K562 (cell line): ENCODE results near the gene FHIT. TPM values are rescaled to one million over a fixed set of nuclear protein-coding genes. Genes with fewer than 3 reads are reported as not detected.

Source experiments
- ATAC-seq: fragments of 200-7000 bp; cut with Tn5 transposase; 3 replicates; pipeline ENCODE4 v1.9.1; 2020; ENCODE audit warnings: moderate library complexity
- BruUV-seq: library from RNA; stranded (reverse); fragments of 400-500 nt; replicated peaks from 2 replicates; lab custom pipeline; 2021; lab: Mats Ljungman, UMichigan
- CTCF ChIA-PET: fragments of 300-600 bp; formaldehyde crosslinking; extraction: SDS; loops from one replicate; lab custom pipeline; 2021; ENCODE audit warnings: low intra/inter-chr PET ratio; lab: Yijun Ruan, JAX
- POLR2A ChIA-PET: fragments of 300-600, 350-650 bp; sonication (Branson Sonifier 250); formaldehyde crosslinking; extraction: SDS; loops from one replicate; lab custom pipeline; 2021; ENCODE audit warnings: antibody characterized with exemption, inconsistent platforms; lab: Yijun Ruan, JAX
- DNase-seq, 4 experiments: peaks; one replicate each; pipeline versions ENCODE4 v3.0.0 to v3.0.0-alpha.2; 2011 to 2018; ENCODE audit warnings: low spot score in 3 of 4, mixed read lengths in 3 of 4; ENCODE audit errors: extremely low read depth in 1 of 4
- FAIRE-seq: peaks from 2 replicates; lab custom pipeline; 2011; peaks lifted over from hg19 to GRCh38; lab: Jason Lieb, UNC
- H2AFZ ChIP-seq: 2 replicates; pipeline ENCODE4 v1.6.0; 2011; ENCODE audit warnings: low read depth, low read length, control low read depth, inconsistent platforms
- H3K27ac ChIP-seq: fragments of 200-600 bp; 3 replicates; pipeline ENCODE4 v1.8.0; 2011; ENCODE audit warnings: low read depth, mild to moderate bottlenecking, control low read depth, inconsistent platforms, low read length, moderate library complexity, mixed read lengths; ENCODE audit errors: extremely low read depth
- H3K27me3 ChIP-seq, 2 experiments: fragments of 300-600 bp in 1 of 2; 2 replicates in 1 of 2; 3 replicates in 1 of 2; pipeline versions ENCODE4 v1.6.0 to v1.8.0; 2011; ENCODE audit warnings: inconsistent platforms in 2 of 2, low read length in 2 of 2, mild to moderate bottlenecking in 1 of 2, mixed read lengths in 1 of 2, moderate library complexity in 1 of 2; ENCODE audit not compliant: control insufficient read depth in 2 of 2, insufficient read depth in 2 of 2
- H3K36me3 ChIP-seq: fragments of 300-600 bp; 3 replicates; pipeline ENCODE4 v1.8.0; 2011; ENCODE audit warnings: mild to moderate bottlenecking, low read length, inconsistent platforms; ENCODE audit not compliant: control insufficient read depth, insufficient read depth
- H3K4me1 ChIP-seq, 2 experiments: fragments of 200-600 bp in 1 of 2; replicated peaks in 1 of 2; 2 replicates in 1 of 2; 3 replicates in 1 of 2; pipeline versions ENCODE4 v1.5.1 to v1.8.0; 2011; ENCODE audit warnings: inconsistent platforms in 2 of 2, low read length in 2 of 2, mild to moderate bottlenecking in 1 of 2, mixed read lengths in 1 of 2, moderate library complexity in 1 of 2; ENCODE audit not compliant: control insufficient read depth in 2 of 2, insufficient read depth in 2 of 2
- H3K4me2 ChIP-seq: 2 replicates; pipeline ENCODE4 v1.6.1; 2011; ENCODE audit warnings: low read length, control low read depth, inconsistent platforms, mixed read lengths; ENCODE audit not compliant: insufficient read depth
- H3K4me3 ChIP-seq: fragments of 200-600 bp; sonication (generic), shearing (Covaris generic); 2 replicates; pipeline ENCODE4 v1.5.1; 2016; ENCODE audit warnings: control low read depth, inconsistent platforms
- H3K79me2 ChIP-seq: fragments of 200-600 bp; 3 replicates; pipeline ENCODE4 v1.8.0; 2011; ENCODE audit warnings: low read length, inconsistent platforms; ENCODE audit not compliant: control insufficient read depth, insufficient read depth
- H3K9ac ChIP-seq, 2 experiments: 2 replicates each; pipeline versions ENCODE4 v1.6.0 to v1.6.1; 2011; ENCODE audit warnings: low read depth in 2 of 2, low read length in 2 of 2, control low read depth in 1 of 2, inconsistent platforms in 1 of 2, mild to moderate bottlenecking in 1 of 2, mixed read lengths in 1 of 2; ENCODE audit not compliant: insufficient read depth in 1 of 2
- H3K9me1 ChIP-seq: one replicate; pipeline ENCODE4 v1.6.0; 2011; ENCODE audit warnings: inconsistent platforms, mild to moderate bottlenecking, low read length, moderate library complexity; ENCODE audit not compliant: control insufficient read depth, insufficient read depth
- H3K9me3 ChIP-seq: replicated peaks from 2 replicates; pipeline ENCODE4 v1.5.1; 2011; ENCODE audit warnings: low read depth, low read length, inconsistent platforms; ENCODE audit not compliant: control insufficient read depth, insufficient read depth
- H4K20me1 ChIP-seq: replicated peaks from 2 replicates; pipeline ENCODE4 v1.6.1; 2011; ENCODE audit warnings: low read length, inconsistent platforms, mixed read lengths; ENCODE audit not compliant: control insufficient read depth, insufficient read depth
- CCAR2 ChIP-seq: fragments of 200-400 bp; formaldehyde crosslinking; IDR thresholded peaks from 2 replicates; pipeline ENCODE4 v1.6.1; 2017; ENCODE audit warnings: mild to moderate bottlenecking, low read depth, low read length
- KAT2B ChIP-seq: IDR thresholded peaks from one replicate; pipeline ENCODE4 v1.6.1; 2012; ENCODE audit warnings: low read depth, mild to moderate bottlenecking, control low read depth, inconsistent platforms, low read length, moderate library complexity
- MAZ ChIP-seq, 2 experiments: fragments of 450-650 bp in 1 of 2; sonication (generic) in 1 of 2; formaldehyde crosslinking; IDR thresholded peaks in 1 of 2; conservative IDR thresholded peaks in 1 of 2; 2 replicates each; pipeline versions ENCODE4 v1.4.0 to v1.5.0; 2020; ENCODE audit warnings: mild to moderate bottlenecking in 1 of 2, missing genetic modification reagents in 1 of 2
- RUNX1 ChIP-seq: sonication (generic); IDR thresholded peaks from 2 replicates; pipeline ENCODE4 v1.6.1; 2016; ENCODE audit warnings: antibody characterized with exemption, low read depth
- SIN3B ChIP-seq: fragments of 450-650 bp; IDR thresholded peaks from 2 replicates; pipeline ENCODE4 v1.6.1; 2017; ENCODE audit warnings: low read depth, mild to moderate bottlenecking, moderate library complexity
- SRF ChIP-seq, 2 experiments: fragments of 250-450, 450-650 bp in 1 of 2; sonication (Bioruptor Pico) in 1 of 2; sonication (generic) in 1 of 2; formaldehyde crosslinking; IDR thresholded peaks; 2 replicates each; pipeline versions ENCODE4 v1.5.0 to v1.5.1; 2020 to 2022; ENCODE audit warnings: mild to moderate bottlenecking in 1 of 2, missing genetic modification reagents in 1 of 2
- WHSC1 ChIP-seq: IDR thresholded peaks from one replicate; pipeline ENCODE4 v1.6.1; 2012; ENCODE audit warnings: low read length, control low read depth, inconsistent platforms
- ZNF133 ChIP-seq: fragments of 250-450 bp; sonication (Bioruptor Pico); IDR thresholded peaks from 2 replicates; pipeline ENCODE4 v1.4.0; 2020; ENCODE audit warnings: mild to moderate bottlenecking
- WGBS: fragments of 100-300 bp; shearing (Covaris generic); methylation state at CpG from one replicate; pipeline ENCODE4 v1.1.6; 2016; ENCODE audit warnings: low coverage, mixed read lengths; ENCODE audit not compliant: insufficient coverage; ENCODE audit errors: missing lambda C conversion rate; 5-methylcytosine and 5-hydroxymethylcytosine counted together
- in situ Hi-C: fragments of 300-500 bp; cut with MboI; formaldehyde crosslinking; loops from 4 replicates; pipeline ENCODE4 v1.15.0; 2018; ENCODE audit warnings: inconsistent platforms, mixed read lengths
- intact Hi-C: fragments of 100-400 bp; cut with micrococcal nuclease; formaldehyde crosslinking; loops from 2 replicates; pipeline ENCODE4 v1.14.2; 2022
- polyA plus RNA-seq, 8 experiments: library from polyadenylated mRNA; depleted of rRNA in 4 of 8; stranded (reverse) in 5 of 8; unstranded in 3 of 8; fragments of >200 nt; fragmentation: Nextera tagmentation in 2 of 8; fragmentation: Illumina TruSeq in 1 of 8; extraction: Ambion mirVana in 2 of 8; extraction: Trizol in 1 of 8; gene quantifications; 2 replicates each; pipeline versions ENCODE4 v1.2.1 to v1.2.3, GENCODE V29; 2011 to 2014; ENCODE audit warnings: inconsistent platforms in 1 of 8, missing spikeins in 1 of 8
- total RNA-seq, 7 experiments: library from RNA; depleted of rRNA in 6 of 7; stranded (reverse); fragments of >200 nt in 6 of 7; fragmentation: Illumina TruSeq in 2 of 7; extraction: Trizol in 2 of 7; gene quantifications; 2 replicates each; pipeline versions ENCODE4 v1.2.1 to v1.2.3, GENCODE V29; 2011 to 2021; ENCODE audit warnings: low replicate concordance in 1 of 7
- TF ChIP-seq, protein P1 (sequence below), 2 experiments: fragments of 450-650 bp in 1 of 2; sonication (generic) in 1 of 2; formaldehyde crosslinking; conservative IDR thresholded peaks; 2 replicates each; pipeline versions ENCODE4 v1.4.0 to v1.8.1; 2020 to 2022; ENCODE audit warnings: mild to moderate bottlenecking in 1 of 2, missing genetic modification reagents in 1 of 2

FHIT gene
- total and polyA plus RNA-seq, 9 of the 15 experiments (the other 6 are each of a cell fraction or from before 2014, with no cell fraction given): 1.7 to 9.1 (median 4.3) TPM

DNA sequence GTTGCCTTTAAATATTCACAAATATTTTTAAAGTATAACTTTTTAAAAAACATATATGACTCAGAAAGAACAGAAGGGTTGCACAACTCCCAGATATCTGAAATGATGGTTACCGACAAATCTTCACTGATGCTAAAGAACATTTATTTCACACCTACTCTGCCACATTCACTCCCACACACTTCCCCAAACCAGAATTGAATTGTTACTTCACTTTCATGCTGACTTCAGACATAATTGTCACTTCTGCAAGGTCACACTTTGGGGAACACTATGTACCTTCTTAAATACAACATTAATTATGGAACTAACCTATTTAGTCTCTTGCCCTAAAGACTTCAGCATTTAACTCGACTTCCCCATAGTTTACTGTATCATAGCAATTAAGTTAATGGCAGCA, 795.1 kb downstream of the FHIT start:
- DNase-seq: no peak
- in situ Hi-C loops (no loop called here), intact Hi-C loops (no loop called here)
- H3K4me1 ChIP-seq: no peaks in the 10 kb centered on the region
- no peak overlapping the region for H3K4me3 ChIP-seq
- H3K36me3 ChIP-seq: no peaks in the 10 kb centered on the region
- no peaks in the 10 kb centered on the region for H3K79me2 ChIP-seq
- H2AFZ ChIP-seq: no peak overlapping the region
- no peaks in the 10 kb centered on the region for H4K20me1 ChIP-seq
- H3K27me3 ChIP-seq: no peaks in the 10 kb centered on the region
- no peaks in the 10 kb centered on the region for H3K9me1 ChIP-seq
- TF ChIP-seq CCAR2 (no peak), RUNX1 (no peak), SIN3B (no peak), ZNF133 (CRISPR knock-in tag) (no peak), WHSC1 (no peak), KAT2B (no peak), SRF (CRISPR knock-in tag; IDR thresholded peaks at IDR 0.05) (no peak), MAZ (CRISPR knock-in tag; conservative IDR thresholded peaks at IDR 0.05 in 1 of 2, IDR thresholded peaks at IDR 0.05 in 1 of 2) (no peak)
- TF ChIP-seq, protein P1, sequence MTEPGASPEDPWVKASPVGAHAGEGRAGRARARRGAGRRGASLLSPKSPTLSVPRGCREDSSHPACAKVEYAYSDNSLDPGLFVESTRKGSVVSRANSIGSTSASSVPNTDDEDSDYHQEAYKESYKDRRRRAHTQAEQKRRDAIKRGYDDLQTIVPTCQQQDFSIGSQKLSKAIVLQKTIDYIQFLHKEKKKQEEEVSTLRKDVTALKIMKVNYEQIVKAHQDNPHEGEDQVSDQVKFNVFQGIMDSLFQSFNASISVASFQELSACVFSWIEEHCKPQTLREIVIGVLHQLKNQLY (CRISPR knock-in tag; conservative IDR thresholded peaks at IDR 0.05): no peak
- no peak overlapping the region for H3K4me2 ChIP-seq
- ATAC-seq: no peak
- no peak overlapping the region for H3K27ac ChIP-seq
- H3K9ac ChIP-seq: no peak overlapping the region
- no TSS peak for BruUV-seq
- no peaks in the 10 kb centered on the region for H3K9me3 ChIP-seq
- ChIA-PET POLR2A (no interaction called here), CTCF (no interaction called here)
- 20% methylated on average over 2 of the region's 2 CpGs for WGBS
- FAIRE-seq: no peak
